Germinal center (tissue), 1 donor: Measurements from ENCODE around the gene HSD17B14.
"Not testable (repeated sequence)": the region's sequence is repeated elsewhere in the genome, so short reads cannot be mapped to it uniquely, and the experiment has no call there.

Experiments used
- DNase-seq: peaks from one replicate; pipeline ENCODE4 v3.0.0; 2012; ENCODE audit warnings: mixed read lengths, low spot score

The HSD17B14 gene

GRCh38 chr19:48836089-48837017 lies at the start of gene HSD17B14:
HSD17B14 (minus strand) TSS chr19:48836491; CDS start chr19:48836411, 80 bp downstream.
- DNase-seq: no peak

- DNase-seq: no peak
Measured at GRCh38 chr19:48883726-48884125, 47.4 kb upstream of the HSD17B14 start.

DNA sequence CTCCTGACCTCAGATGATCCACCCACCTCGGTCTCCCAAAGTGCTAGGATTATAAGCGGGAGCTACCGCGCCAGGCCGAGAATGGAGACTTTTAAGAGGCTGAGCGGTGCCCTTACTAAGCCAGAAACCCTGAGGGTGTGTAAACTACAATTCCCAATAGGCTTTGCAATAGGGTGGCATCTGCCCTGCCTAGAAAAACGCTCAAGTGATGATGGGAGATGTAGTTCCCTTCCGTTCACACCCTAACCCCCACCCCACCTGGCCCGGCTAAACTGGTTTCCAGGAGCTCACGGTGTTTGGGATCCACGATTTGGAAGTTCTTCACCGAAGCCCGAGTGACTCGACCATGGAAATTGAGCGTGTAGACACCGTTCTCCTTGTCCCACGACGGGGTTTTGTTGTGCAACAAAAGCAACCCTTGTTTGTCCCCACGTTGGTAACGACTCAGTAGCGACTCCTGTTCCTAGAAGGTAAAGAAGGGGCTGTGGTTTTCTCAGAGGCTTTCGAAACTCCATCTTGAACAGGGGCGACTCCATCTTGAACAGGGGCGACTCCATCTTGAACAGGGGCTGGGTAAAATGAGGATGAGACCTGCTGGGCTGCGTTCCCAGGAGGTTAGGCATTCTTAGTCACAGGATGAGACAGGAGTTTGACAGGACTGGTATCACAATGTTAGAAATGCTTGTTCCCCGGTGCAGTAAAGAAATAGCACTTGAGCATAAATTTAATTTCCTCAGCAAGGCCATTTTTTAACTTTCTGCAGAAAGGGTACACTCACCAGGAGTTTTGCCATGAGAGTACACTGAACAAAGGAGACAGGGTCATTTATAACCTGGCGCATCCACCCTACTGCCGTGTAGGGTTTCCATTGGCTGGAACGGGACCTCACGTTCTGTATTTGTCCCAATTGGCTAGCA lies 45.7 kb upstream of the HSD17B14 start:
- DNase-seq: no peak

DNA sequence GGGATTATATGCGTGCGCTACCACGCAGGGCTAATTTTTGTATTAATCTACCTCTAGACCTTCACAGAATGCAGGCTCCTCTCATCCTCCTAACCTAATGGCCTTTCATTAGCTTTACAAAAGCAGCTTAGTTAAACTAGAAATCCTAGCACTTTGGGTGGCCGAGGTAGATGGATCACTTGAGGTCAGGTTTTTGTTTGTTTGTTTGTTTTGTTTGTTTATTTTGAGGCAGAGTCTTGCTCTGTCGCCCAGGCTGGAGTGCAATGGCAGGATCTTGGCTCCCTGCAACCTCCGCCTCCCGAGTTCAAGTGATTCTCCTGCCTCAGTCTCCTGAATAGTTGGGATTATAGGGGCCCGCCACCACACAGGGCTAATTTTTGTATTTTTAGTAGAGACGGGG lies 43.4 kb upstream of the HSD17B14 start:
- not testable (repeated sequence) for DNase-seq

- DNase-seq: no peak
Measured at GRCh38 chr19:48879025-48879637, 42.8 kb upstream of the HSD17B14 start.

DNA sequence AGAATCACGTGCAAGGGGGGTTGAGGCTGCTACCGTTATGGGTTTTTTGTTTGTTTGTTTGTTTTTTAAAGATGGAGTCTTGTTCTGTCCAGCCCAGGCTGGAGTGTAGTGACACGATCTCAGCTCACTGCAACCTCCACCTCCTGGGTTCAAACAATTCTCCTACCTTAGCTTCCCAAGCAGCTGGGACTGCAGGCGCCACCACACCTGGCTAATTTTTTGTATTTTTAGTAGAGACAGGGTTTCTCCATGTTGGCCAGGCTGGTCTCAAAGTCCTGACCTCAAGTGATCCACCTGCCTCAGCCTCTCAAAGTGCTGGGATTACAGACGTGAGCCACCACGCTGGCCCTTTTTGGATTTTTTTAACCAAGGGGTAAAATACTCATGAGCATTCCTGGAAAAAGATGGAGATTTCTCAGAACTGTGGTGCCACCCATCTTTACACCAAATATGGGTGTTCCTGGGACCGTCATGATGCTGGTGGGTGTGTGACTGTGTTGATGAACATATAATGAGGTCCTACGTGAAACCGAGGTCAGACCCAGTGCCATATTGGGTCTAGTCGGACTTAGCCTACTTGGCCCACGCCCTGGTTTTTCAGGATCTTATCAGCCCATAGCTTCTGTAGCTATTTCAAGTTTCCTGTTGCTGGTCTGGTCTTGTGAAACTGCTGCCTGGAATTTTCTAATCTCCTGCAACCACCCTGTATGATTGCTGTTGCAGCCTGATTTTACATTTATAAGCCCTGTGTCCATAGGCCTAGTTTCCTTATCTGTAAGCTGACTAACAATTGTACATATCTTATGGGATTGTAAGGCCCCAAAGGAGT lies 42.1 kb upstream of the HSD17B14 start:
- DNase-seq: no peak

GRCh38 chr19:48877855-48878195 lies 41.5 kb upstream of the HSD17B14 start:
- DNase-seq: no peak

- DNase-seq: not testable (repeated sequence)
Measured at GRCh38 chr19:48876043-48876981, 40.0 kb upstream of the HSD17B14 start.

GRCh38 chr19:48874303-48875135 lies 38.2 kb upstream of the HSD17B14 start:
- peak; percentile 18 for DNase-seq

DNA sequence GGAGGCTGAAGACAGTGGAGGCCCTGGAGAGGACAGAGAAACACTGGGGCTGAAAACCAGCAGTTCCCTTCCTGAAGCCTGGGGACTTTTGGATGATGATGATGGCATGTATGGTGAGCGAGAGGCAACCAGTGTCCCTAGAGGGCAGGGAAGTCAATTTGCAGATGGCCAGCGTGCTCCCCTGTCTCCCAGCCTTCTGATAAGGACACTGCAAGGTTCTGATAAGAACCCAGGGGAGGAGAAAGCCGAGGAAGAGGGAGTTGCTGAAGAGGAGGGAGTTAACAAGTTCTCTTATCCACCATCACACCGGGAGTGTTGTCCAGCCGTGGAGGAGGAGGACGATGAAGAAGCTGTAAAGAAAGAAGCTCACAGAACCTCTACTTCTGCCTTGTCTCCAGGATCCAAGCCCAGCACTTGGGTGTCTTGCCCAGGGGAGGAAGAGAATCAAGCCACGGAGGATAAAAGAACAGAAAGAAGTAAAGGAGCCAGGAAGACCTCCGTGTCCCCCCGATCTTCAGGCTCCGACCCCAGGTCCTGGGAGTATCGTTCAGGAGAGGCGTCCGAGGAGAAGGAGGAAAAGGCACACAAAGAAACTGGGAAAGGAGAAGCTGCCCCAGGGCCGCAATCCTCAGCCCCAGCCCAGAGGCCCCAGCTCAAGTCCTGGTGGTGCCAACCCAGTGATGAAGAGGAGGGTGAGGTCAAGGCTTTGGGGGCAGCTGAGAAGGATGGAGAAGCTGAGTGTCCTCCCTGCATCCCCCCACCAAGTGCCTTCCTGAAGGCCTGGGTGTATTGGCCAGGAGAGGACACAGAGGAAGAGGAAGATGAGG lies 37.4 kb upstream of the HSD17B14 start:
- peak; percentile 31 for DNase-seq

GRCh38 chr19:48872884-48873475 lies 36.7 kb upstream of the HSD17B14 start:
- DNase-seq: peak; percentile 81

DNA sequence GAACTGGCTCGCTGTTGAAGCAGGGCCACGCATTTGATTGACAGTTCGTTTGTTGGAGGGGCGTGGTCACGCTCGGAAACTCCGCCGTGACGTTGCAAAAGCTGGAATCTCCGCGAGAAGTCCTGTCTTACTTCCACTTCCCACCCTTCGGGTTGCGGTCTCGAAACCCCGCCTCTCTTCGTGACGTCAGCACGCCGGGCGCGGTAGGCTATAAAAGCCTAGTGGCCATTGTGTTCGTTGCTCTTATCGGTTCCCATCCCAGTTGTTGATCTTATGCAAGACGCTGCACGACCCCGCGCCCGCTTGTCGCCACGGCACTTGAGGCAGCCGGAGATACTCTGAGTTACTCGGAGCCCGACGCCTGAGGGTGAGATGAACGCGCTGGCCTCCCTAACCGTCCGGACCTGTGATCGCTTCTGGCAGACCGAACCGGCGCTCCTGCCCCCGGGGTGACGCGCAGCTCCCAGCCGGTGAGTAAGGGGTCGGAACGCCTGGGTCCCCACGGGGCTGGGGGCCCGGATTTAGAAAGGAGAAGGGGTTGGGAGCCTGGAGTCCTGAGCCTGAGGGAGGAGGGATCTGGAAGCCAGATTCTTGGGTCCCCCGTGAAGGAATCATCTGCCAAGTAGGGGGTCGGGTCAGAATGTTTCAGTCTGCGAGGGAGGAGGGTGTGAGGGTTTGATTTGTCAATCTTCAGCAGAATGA lies 36.0 kb upstream of the HSD17B14 start, which contains the start of gene PPP1R15A:
Gene PPP1R15A, plus strand, starts transcription at position 240 of the 702 bp plus-strand sequence. CDS start 813 bp downstream, outside the sequence.
- DNase-seq: peak; percentile 96

DNA sequence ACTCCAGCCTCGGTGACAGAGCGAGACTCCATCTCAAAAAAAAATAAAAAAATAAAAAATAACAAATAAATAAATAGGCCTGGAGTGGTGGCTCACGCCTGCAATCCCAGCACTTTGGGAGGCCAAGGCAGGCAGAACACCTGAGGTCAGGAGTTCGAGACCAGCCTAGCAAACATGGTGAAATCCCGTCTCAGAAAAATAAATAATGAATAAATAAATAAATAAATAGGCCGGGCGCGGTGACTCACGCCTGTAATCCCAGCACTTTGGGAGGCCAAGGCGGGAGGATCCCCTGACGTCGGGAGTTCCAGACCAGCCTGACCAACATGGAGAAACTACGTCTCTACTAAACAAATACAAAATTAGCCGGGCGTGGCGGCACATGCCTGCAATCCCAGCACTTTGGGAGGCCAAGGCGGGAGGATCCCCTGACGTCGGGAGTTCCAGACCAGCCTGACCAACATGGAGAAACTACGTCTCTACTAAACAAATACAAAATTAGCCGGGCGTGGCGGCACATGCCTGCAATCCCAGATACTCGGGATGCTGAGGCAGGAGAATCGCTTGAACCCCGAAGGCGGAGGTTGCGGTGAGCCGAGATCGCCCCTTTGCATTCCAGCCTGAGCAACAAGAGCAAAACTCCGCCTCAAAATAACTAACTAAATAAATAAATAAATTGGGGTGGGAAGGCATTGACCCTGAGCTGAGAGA lies 35.3 kb upstream of the HSD17B14 start:
- DNase-seq: not testable (repeated sequence)

GRCh38 chr19:48870048-48870447 lies 33.8 kb upstream of the HSD17B14 start:
- DNase-seq: no peak

- no peak for DNase-seq
Measured at GRCh38 chr19:48868114-48868886, 32.0 kb upstream of the HSD17B14 start, which contains the start of gene PLEKHA4. PLEKHA4 (minus strand) TSS chr19:48868617; CDS start chr19:48867620, 997 bp downstream.

- DNase-seq: no peak
Measured at GRCh38 chr19:48867746-48868113, 31.4 kb upstream of the HSD17B14 start.
